Measurements from ENCODE around the gene CCDC178. TPM values are rescaled to one million over a fixed set of nuclear protein-coding genes. Genes with fewer than 3 reads are reported as not detected.
A peak's percentile ranks its signal among the peaks of the same experiment; 100 is the strongest.
"Not testable (repeated sequence)": the region's sequence is repeated elsewhere in the genome, so short reads cannot be mapped to it uniquely, and the experiment has no call there.

CCDC178 gene
- total RNA-seq, 1 donor from 2014 or later, result 0.69 TPM

DNA sequence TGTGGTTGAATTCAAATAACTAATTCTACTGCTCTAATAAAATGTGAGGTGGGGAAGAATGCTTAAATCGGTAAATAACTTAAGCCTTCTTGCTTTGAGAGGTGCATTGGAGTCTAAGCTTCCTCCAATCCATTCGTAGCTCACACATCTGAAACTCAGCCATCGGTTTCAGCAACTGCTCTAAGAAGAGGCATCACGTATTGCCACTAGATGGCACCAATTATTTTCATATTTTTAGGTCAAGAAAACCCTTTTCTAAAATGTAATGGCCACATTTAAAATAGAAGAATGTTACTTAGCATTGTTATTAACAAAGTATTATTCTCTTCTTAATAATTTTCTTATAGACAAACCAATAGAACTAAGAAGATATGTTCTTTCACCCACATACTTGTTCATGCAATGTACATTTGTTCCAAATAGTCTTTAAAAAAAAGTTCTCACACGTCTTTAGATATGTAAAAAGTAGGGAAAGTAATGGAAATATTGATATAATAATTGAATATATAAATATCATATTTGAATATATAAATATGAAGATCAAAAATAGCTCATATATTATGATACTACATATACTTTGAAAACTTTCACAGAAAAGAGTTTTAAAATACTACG, 229.8 kb downstream of the CCDC178 start:
- DNase-seq (ENCODE audit: low spot score), result no peak

DNA sequence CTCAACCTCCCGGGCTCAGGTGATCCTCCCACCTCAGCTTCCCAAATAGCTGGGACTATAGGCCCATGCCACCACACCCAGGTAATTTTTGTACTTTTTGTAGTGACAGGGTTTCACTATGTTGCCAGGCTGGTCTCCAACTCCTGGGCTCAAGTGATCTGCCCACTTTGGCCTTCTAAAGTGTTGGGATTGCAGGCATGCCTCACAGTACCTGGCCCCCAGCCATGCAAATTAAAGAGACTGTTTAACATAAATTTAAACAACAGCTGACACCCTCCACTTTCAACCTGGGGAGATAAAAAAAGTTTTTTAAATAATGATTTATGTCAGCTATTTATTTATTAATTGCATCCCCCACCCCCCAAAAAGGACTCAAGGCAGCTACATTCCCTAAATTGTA, 234.7 kb downstream of the CCDC178 start:
- no peak for DNase-seq (ENCODE audit: low spot score)

DNA sequence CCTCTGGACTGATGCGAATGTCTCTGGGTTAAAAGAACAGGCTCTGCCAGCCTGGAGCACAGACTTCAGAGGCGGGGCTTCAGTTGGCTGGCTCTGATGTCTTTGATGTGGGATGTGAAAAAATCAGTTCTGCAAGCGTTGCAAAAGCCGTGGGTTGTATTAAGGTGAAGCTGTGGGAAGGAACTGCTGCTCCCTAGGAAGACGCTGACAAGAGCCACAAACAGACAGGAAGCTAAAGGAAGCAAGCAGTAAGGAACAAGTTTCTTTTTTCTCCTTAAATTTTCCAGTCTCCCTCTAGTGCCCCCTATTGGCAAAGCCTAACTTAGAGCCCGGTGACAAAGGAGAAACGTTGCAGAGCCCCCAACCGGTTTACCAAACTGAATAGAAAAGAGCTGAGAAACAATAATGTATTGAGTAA, 239.0 kb downstream of the CCDC178 start:
- DNase-seq (ENCODE audit: low spot score), result peak; percentile 24

DNA sequence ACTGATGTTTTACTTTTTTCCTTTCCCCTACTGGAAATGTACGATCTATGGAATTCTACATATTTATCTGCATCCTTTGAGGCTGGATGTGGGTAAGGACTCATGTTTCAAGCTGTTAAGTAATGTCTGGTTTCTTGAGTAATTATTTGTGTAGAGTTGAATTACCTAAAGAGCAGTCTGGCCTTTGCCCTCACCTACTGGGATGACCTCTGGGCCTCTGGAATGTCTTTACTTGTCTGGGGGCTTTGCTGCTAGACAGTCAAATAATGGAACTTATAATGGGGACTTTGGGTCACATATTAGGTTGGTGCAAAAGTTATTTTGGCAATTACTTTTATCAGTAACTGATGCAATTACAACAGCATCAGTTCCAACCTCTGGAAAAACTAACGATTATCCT, 244.7 kb downstream of the CCDC178 start:
- no peak for DNase-seq (ENCODE audit: low spot score)

DNA sequence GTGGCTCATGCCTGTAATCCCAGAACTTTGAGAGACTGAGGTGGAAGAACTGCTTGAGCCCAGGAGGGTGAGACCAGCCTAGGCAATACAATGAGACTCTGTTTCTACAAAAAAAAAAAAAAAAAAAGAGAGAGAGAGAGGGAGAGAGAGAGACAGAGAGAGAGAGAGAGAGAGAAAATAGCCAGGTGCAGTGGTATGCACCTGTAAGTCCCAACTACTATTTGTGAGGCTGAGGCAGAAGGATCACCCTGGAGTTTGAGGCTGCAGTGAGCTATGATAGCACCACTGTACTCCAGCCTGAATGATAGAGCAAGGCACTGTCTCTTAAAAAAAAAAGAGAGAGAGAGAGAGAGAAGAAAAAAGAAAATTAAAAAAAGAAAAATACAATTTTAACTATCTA, 245.7 kb downstream of the CCDC178 start:
- DNase-seq (ENCODE audit: low spot score), result no peak

DNA sequence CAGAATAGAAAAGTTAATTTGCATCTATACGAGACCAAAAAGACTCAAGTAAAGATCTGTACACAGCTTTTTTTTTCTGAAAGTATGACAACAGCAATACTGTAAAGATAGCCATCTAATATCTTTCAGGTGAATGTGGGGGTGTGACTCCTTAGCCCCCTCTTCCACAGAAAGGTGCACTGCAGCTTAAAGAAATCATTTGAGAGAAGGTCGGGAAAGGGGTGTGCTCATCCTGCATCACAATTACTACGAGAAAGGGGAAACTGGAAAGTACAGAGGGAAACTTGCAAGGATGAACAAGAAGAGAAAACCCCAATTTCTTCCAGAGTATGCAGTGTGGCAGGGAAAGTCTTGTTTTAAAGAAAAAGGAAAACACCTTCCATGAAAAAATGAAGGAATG, 255.6 kb downstream of the CCDC178 start:
- no peak for DNase-seq (ENCODE audit: low spot score)

DNA sequence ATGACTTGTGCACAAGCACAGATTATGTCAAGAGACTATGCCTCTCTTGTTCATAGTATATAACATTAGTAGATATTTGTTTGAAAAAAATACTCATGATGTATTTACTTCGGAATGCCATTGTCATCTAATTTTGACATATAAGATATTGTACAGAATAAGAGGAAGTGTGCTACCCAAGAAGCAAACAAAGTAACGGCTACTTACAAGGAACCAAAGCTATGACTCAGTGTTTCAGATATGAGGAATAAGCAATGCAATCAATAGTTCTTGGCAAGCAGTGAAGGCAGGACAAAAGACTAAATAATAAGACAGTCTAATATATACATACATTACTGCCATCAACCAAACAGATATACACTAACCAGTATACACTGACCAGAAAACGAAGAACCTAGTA, 256.3 kb downstream of the CCDC178 start:
- DNase-seq (ENCODE audit: low spot score), result peak; percentile 49

DNA sequence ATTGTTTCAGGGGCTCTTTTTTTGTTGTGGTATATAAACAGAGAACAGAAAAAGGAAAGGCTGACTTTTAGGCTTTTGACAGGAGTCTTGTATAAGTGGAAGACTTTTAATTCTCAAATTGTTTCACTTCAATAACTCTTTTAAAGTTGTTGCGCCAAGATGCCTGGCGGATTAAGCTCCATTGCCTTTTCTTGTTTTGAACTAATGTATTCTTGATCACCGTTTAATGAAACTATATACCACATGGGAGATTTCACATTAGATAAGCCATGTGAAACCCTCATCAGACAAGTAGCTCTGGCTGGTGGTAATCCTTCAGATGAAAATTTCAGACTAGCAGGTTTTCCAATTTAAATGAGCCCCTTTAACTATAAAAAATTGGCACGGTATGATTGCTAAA, 257.4 kb downstream of the CCDC178 start:
- no peak for DNase-seq (ENCODE audit: low spot score)

DNA sequence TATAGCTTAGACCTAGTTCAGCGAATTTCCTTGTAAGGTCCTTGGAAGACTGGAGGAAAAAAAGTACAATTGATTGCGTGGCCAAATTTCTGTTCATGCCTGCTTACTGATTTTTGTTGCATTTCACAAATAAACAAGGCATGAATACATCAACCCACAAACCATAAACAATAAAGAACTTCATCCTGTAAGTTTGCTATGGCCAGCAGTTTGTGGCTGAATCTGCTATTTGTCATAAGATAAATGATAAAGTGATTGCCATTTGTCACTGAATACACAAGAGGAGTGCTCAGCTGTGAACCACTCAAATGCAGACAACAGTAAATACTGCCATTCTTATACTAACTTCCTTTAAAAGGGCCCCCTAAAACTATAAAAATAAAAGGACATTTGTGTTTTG, 259.5 kb downstream of the CCDC178 start:
- no peak for DNase-seq (ENCODE audit: low spot score)

DNA sequence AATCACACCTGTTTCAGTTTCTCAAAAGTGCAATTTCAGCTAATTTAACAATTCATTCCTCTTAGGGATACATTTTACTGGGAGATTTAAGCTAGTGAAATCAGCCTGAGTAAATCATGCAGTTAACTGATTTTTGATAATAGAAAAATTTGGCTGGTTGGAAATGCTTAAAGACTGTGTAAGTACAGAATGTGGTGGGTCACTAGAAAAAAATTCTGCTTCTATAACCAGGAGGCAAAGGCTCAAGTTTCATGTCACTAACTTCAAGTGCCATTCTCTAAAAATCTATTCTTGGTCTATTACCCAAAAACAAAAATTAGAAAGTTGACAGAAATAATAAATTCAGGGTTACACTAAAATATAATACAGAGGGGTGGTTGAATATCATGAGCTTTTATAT, 271.3 kb downstream of the CCDC178 start:
- no peak for DNase-seq (ENCODE audit: low spot score)

DNA sequence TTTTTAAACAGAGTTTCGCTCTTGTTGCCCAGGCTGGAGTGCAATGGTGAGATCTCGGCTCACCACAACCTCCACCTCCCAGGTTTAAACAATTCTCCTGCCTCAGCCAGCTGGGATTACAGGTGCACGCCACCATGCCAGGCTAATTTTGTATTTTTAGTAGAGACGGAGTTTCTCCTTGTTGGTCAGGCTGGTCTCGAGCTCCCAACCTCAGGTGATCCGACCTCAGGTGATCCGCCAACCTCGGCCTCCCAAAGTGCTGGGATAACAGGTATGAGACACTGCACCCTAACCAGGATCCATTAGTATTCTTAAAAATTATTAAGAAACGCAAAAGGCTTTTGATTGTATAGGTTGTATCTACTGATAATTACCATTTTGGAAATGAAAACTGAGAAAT, 276.4 kb downstream of the CCDC178 start:
- DNase-seq (ENCODE audit: low spot score), result not testable (repeated sequence)

DNA sequence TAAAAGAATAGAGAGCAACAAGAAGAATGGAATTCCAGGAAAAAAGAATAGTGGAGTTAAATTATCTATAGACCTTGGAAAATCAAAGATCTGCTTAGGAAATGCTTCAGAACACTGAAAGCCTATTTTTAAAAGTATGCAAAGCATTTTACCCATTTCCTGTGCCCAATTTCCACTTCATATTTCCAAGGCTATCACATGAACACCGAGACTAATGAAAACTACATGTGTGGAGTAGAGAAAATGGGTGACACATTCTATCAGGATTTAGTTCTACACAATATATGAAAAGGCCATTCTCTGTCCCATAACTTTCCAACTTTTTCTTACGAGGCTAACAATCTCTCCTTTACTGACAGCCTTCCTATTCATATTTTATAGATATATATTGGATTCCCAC, 279.4 kb downstream of the CCDC178 start:
- DNase-seq (ENCODE audit: low spot score), result no peak

DNA sequence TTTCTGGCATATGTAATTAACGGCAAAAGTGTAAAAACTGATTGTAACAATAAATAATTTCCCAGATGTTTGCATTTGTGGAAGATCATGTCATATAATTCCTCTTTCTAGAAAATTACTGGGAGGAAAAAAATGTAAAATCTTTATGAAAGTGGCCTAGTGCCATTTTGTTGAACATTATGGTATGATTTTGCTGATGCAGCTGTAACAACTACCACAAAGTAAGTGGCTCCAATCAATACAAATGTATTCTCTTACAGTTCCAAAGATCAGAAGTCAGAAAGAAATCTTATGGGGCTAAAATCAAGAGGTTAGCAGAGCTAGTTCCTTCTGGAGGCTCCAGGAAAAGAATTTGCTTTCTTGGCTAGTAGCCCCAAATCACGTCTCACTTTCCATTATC, 281.4 kb downstream of the CCDC178 start:
- DNase-seq (ENCODE audit: low spot score), result no peak

DNA sequence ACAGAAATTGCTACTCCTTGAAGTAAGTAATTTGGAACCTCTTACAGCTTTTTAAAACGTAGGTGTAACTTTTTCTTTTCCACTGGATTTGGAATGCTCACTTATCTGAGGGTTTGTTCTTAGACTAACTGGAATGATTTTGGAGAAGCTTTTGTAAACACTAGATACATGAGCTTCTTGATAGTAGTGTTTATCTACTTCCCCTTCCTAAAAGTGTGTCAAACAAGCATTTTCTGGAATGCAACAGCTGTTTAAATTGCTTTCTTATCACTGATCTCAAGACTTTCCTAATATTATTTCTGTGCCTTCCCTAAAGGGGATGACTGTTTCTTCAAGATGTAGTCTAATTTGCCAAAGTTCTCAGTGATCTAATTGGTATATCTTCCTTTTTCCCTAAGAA, 282.6 kb downstream of the CCDC178 start:
- DNase-seq (ENCODE audit: low spot score), result no peak

DNA sequence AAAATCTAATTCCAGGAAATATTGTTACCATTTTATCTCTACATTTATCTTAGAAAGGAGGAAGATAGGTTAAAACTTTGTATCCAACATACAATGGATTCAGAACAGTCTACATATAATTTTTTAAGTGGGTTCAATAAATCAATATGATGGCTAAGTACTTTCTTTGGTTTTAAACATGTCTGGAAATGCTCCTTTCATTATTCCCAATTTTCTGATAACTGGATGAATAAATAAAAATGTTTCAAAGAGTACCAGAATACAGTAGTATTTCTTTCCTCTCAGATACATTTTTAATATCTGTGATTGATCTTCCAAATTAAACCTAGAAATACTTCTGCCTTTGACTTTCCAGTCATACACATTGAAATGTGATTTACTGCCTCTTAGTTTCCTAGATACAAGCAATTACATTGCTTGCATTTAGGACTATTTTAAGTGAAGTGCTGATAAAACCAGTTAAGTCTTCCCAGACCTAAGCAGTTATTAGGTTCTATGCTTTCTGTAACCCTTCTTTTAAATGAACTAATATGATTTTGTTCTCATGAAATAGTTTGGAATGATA, 283.5 kb downstream of the CCDC178 start:
- no peak for DNase-seq (ENCODE audit: low spot score)

DNA sequence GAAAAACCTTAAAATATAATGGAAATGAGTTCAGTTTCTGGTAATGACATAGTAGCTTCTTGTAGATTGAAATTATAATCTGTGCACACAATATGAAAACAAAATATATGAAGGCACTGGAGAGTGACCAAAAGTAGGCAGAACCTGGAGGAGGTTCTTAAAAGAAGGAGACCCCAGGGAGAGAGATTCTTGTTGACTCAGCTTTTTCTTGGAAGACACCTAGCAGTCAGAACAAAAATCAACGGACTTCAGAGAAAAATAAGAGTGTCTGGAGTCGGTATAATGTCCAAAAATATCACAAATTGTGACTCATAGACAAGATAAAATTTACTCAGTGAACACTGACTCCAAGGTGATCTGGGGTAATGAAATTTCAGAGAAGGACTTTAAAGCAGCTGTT, 286.5 kb downstream of the CCDC178 start:
- no peak for DNase-seq (ENCODE audit: low spot score)

DNA sequence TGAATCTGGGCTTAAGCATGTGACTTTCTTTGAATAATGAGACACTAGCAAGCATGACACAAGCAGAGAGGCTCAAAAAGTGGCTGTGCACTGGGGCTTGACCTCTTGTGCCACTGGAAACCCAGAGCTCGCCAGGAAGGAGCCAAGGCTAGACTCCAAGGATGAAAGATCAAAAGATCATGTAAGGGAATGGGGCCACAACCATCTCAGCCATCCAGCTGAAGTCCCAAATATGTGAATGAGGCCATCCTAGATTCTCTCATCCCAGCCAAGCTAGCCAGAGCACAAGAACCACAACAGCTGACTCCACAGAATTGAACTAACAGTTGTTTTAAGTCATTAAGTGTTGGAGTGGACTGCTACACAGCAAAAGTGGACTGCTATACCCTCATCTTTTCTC, 288.1 kb downstream of the CCDC178 start:
- no peak for DNase-seq (ENCODE audit: low spot score)

DNA sequence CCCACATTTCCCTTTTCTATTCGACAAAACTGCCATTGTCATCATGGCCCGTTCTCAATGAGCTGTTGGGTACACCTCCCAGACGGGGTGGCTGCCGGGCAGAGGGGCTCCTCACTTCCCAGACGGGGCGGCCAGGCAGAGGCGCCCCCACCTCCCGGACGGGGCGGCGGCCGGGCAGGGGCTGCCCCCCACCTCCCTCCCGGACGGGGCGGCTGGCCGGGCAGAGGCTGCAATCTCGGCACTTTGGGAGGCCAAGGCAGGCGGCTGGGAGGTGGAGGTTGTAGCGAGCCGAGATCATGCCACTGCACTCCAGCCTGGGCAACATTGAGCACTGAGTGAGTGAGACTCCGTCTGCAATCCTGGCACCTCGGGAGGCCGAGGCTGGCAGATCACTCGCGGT, 292.7 kb downstream of the CCDC178 start:
- DNase-seq (ENCODE audit: low spot score), result not testable (repeated sequence)

DNA sequence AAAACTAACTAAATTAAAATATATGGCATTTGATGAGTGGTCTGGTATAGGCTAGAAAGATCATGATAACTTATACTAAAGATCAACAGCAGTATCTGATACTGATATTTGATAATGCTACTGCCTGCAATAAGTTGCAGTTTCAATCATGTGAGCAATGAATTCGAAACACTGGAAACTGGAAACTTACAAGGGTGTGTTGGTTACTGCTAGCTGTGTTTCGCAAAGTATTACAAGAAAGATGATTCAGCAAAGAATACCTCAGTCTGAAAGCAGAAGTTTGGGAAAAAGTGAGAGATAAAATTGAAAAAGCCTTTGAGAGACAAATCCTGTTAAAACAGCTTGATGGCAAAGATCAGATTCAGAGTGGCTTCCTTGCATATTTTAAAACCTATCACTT, 294.5 kb downstream of the CCDC178 start:
- DNase-seq (ENCODE audit: low spot score), result no peak

DNA sequence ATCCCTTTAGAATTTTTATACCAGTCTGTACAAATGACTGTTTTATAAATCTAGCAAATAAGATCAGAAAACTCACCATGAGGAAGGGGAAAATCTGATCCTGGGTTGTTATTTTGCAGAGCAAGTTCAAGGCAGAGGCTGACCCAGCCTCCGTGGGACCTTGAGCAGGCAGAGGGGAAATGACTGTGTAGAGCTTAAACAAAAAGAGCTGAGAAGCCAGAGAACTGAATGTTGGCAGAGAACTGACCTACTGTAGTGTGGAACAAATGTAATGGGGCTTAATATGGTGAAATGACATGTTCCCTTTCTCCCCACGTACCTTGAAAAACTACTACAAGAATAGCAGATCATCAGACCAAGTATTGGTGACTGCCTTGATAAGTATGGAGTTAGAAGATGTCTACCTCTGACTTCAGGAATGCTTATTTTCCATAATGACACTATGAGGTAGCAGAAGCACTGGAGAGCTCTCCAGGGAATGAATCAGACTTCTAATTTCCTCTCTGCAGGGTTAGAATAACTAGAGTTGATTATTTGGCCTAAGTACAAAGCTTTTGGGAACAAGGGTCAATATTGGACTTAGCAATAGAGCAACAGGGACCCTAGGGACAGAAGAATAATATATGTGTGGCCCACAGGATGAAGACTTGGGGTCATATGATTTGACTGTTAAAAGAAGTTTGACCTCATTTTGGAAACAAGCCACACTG, 304.4 kb downstream of the CCDC178 start:
- DNase-seq (ENCODE audit: low spot score), result no peak

DNA sequence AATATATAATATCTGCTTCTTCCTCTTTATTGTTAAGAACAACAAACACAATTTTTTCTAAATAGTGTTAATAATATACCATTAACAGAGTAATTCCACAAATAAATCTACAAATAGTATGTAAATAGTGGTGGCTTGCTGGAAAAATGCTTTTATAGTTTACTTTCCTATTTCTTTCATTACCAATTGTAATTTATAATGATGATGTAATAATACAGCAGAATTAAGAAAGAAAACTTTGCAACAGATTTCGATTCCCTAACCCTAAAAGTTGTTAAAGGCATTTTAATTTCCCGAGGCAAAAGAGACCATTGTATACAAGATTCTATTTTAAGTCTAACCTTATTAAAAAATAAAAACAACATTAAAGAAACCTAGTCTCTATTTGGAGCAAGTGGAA, 307.9 kb downstream of the CCDC178 start:
- DNase-seq (ENCODE audit: low spot score), result no peak

DNA sequence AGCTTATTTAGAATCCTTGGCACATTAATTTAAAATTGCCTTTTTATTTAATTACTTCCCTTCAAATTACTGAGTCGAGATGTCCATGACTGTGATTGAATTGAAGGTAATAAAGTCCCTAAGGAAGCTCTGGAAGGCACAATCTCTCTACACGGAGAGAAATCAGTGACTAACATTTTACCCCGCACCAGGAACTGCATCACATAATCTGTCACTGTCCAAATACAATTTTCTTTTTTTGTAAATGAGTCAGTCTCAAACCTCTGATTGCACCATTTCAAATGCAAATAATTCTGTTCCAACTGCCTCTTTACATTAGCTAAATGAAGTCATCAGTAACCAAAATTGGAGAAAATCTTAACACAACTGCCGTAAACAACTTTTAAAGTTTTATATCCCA, 311.9 kb downstream of the CCDC178 start:
- DNase-seq (ENCODE audit: low spot score), result no peak

DNA sequence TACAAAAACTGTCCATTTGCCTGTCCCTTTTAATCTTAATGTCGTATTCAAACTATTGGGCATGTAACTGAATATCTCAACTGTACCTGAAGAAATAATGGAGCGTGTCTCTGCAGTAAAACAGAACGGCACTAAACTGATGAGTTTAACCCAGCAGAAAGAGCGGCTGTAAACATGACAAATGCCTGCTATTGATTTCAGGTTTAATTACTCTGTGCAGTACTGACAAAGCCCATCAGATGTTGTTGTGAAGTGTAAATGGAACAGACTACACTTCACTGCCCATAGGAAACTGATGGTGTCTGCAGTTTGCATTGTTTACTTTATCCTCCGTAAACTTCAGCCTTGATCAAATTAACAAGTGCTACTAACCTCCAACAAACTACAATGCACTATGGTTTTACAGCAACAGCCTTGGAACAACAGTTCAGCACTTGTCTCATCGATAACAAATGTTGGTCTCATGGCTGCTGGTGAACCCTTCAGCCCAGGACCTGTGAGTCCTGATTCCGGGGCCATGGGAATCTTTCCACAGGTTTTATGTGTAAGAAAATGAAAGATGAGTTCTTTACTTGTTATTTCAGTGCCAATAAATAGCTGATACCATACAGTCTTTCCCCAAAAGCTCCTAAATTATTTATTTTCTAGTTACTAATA, 316.5 kb downstream of the CCDC178 start:
- DNase-seq (ENCODE audit: low spot score), result no peak

Data from mucosa of gallbladder (tissue), 1 donor.